ENCODE data around the gene OR51M1. TPM values are rescaled to one million over a fixed set of nuclear protein-coding genes. Genes with fewer than 3 reads are reported as not detected.
"Not testable (repeated sequence)": the region's sequence is repeated elsewhere in the genome, so short reads cannot be mapped to it uniquely, and the experiment has no call there.

Gene OR51M1
- total RNA-seq, 1 donor from 2014 or later: not detected

DNA sequence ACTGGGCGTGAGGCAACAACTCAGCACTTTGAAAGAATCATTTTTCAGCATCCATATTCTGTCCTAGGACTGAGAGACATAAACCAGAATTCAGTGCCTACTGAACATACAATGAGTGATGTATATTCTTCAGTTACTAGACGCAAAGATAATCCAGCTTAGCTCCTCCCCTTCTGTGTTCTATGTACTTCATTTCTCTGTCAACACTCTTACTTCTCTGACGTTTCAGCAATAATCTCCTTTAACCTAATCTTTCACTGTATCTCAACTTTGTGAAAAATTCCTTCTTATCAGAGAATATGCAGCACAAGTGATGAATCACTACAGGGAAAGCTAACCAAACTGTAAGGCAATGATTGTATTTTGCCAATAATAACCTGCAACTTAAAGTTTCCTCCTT, 37.8 kb upstream of the OR51M1 start:
- TF ChIP-seq, protein P1, sequence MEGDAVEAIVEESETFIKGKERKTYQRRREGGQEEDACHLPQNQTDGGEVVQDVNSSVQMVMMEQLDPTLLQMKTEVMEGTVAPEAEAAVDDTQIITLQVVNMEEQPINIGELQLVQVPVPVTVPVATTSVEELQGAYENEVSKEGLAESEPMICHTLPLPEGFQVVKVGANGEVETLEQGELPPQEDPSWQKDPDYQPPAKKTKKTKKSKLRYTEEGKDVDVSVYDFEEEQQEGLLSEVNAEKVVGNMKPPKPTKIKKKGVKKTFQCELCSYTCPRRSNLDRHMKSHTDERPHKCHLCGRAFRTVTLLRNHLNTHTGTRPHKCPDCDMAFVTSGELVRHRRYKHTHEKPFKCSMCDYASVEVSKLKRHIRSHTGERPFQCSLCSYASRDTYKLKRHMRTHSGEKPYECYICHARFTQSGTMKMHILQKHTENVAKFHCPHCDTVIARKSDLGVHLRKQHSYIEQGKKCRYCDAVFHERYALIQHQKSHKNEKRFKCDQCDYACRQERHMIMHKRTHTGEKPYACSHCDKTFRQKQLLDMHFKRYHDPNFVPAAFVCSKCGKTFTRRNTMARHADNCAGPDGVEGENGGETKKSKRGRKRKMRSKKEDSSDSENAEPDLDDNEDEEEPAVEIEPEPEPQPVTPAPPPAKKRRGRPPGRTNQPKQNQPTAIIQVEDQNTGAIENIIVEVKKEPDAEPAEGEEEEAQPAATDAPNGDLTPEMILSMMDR (IDR thresholded peaks at IDR 0.05; ENCODE audit: insufficient read depth, low read length, poor library complexity, severe bottlenecking): no peak
- Histone ChIP-seq H3K27me3 (ENCODE audit: control insufficient read depth, insufficient read depth, low read length) (no peaks in the 10 kb centered on the region), H3K36me3 (ENCODE audit: control insufficient read depth, insufficient read depth, low read length) (no peaks in the 10 kb centered on the region), H3K4me3 (ENCODE audit: low read depth, low read length) (no peak overlapping the region)
- DNase-seq (ENCODE audit: low read depth): no peak

GRCh38 chr11:5348551-5349194, 34.9 kb upstream of the OR51M1 start:
- no peak for DNase-seq (ENCODE audit: low read depth)
- TF ChIP-seq, protein P1 (IDR thresholded peaks at IDR 0.05; ENCODE audit: insufficient read depth, low read length, poor library complexity, severe bottlenecking): no peak
- Histone ChIP-seq H3K27me3 (ENCODE audit: control insufficient read depth, insufficient read depth, low read length) (no peaks in the 10 kb centered on the region), H3K4me3 (ENCODE audit: low read depth, low read length) (no peak overlapping the region), H3K36me3 (ENCODE audit: control insufficient read depth, insufficient read depth, low read length) (no peaks in the 10 kb centered on the region)

DNA sequence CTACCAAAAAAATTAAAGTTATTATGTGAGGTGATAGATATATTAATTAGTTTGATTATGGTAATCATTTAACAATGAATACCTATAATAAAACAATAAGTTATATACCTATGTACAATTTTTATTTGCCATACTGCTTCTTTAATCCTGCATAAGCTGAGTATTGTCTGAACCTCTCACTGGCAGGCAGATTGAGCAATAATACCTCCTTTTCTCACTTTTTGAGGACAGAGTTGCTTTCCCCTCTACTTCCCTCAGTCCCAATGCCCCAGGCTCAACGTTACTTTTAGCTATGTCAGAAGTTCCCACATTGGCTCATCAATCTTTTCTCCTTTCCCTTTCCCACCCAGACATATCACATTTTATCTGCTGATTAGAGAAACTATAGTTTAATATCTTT, 34.1 kb upstream of the OR51M1 start:
- no peaks in the 10 kb centered on the region for H3K27me3 ChIP-seq (ENCODE audit: control insufficient read depth, insufficient read depth, low read length)
- no peaks in the 10 kb centered on the region for H3K36me3 ChIP-seq (ENCODE audit: control insufficient read depth, insufficient read depth, low read length)
- TF ChIP-seq, protein P1 (IDR thresholded peaks at IDR 0.05; ENCODE audit: insufficient read depth, low read length, poor library complexity, severe bottlenecking): no peak
- H3K4me3 ChIP-seq (ENCODE audit: low read depth, low read length): no peak overlapping the region
- DNase-seq (ENCODE audit: low read depth): no peak

DNA sequence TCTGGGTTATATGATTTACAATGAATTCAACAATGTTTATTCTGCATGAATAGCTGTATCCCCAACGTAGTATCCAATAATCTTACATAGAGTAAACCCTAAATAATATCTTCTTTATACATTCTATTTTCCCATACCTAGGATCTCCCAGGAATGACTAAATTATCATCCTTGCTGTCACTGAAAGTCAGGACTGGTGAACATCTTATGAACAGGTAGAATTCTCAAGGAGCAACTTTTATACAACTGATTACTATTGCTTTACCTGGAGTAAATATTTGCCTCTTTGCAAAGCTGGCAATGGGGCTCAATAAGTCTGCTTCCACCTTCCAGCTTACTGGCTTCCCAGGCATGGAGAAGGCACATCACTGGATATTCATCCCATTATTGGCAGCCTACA, 32.4 kb upstream of the OR51M1 start, which contains the start of gene OR51B6:
Gene OR51B6 (plus strand): TSS at position 301 of the 400 bp plus-strand sequence. CDS start 0 bp downstream, at position 301.
- Histone ChIP-seq H3K4me3 (ENCODE audit: low read depth, low read length) (no peak within 1 kb of the TSS), H3K36me3 (ENCODE audit: control insufficient read depth, insufficient read depth, low read length) (no peaks in the 10 kb centered on the region), H3K27me3 (ENCODE audit: control insufficient read depth, insufficient read depth, low read length) (no peaks in the 10 kb centered on the region)
- no peak for DNase-seq (ENCODE audit: low read depth)
- TF ChIP-seq, protein P1 (IDR thresholded peaks at IDR 0.05; ENCODE audit: insufficient read depth, low read length, poor library complexity, severe bottlenecking): no peak

DNA sequence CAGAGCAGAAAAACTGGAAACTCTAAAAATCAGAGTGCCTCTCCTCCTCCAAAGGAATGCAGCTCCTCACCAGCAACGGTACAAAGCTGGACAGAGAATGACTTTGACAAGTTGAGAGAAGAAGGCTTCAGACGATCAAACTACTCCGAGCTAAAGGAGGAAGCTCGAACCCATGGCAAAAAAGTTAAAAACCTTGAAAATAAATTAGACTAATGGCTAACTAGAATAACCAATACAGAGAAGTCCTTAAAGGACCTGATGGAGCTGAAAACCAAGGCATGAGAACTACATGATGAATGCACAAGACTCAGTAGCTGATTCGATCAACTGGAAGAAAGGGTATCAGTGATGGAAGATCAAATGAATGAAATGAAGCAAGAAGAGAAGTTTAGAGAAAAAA, 27.6 kb upstream of the OR51M1 start:
- H3K36me3 ChIP-seq (ENCODE audit: control insufficient read depth, insufficient read depth, low read length); DNase-seq (ENCODE audit: low read depth); H3K4me3 ChIP-seq (ENCODE audit: low read depth, low read length); H3K27me3 ChIP-seq (ENCODE audit: control insufficient read depth, insufficient read depth, low read length): not testable (repeated sequence)

- Histone ChIP-seq H3K36me3 (ENCODE audit: control insufficient read depth, insufficient read depth, low read length) (no peaks in the 10 kb centered on the region), H3K4me3 (ENCODE audit: low read depth, low read length) (no peak overlapping the region), H3K27me3 (ENCODE audit: control insufficient read depth, insufficient read depth, low read length) (no peaks in the 10 kb centered on the region)
- no peak for DNase-seq (ENCODE audit: low read depth)
- TF ChIP-seq, protein P1 (IDR thresholded peaks at IDR 0.05; ENCODE audit: insufficient read depth, low read length, poor library complexity, severe bottlenecking): no peak
These were observed 21.5 kb upstream of the OR51M1 start for GRCh38 chr11:5362017-5362625.

All from kidney epithelial cell (primary cell).